Heart right ventricle (tissue), 16 donors: ENCODE measurements around the gene CREBBP. TPM values are rescaled to one million over a fixed set of nuclear protein-coding genes. Genes with fewer than 3 reads are reported as not detected.
A peak's percentile ranks its signal among the peaks of the same experiment; 100 is the strongest.

Experiments used
- ATAC-seq, 8 donors: fragments of 200-7000 bp; cut with Tn5 transposase; one replicate each; pipeline ENCODE4 v1.9.1; 2020; ENCODE audit warnings: mild to moderate bottlenecking in 8 of 8, moderate library complexity in 8 of 8, moderate number of reproducible peaks in 1 of 8
- DNase-seq, 2 donors: peaks; one replicate each; pipeline ENCODE4 v3.0.0-alpha.2; 2020
- H3K27ac ChIP-seq, 10 donors: fragments of 200-600 bp; sonication (generic) in 2 of 10; one replicate each; pipeline versions ENCODE4 v1.5.0 to v1.8.0; 2020 to 2022; ENCODE audit warnings: mild to moderate bottlenecking in 3 of 10
- H3K27me3 ChIP-seq, 7 donors: fragments of 200-600 bp; one replicate each; pipeline ENCODE4 v1.8.0; 2021 to 2022; ENCODE audit warnings: mild to moderate bottlenecking in 2 of 7
- H3K36me3 ChIP-seq, 9 donors: fragments of 200-600 bp; sonication (generic) in 1 of 9; one replicate each; pipeline versions ENCODE4 v1.5.0 to v1.8.0; 2020 to 2022; ENCODE audit warnings: mild to moderate bottlenecking in 2 of 9
- H3K4me1 ChIP-seq, 9 donors: fragments of 200-600 bp; sonication (generic) in 1 of 9; one replicate each; pipeline versions ENCODE4 v1.5.0 to v1.8.0; 2020 to 2022; ENCODE audit warnings: mild to moderate bottlenecking in 4 of 9
- H3K4me3 ChIP-seq, 10 donors: fragments of 200-600 bp; sonication (generic) in 2 of 10; one replicate each; pipeline versions ENCODE4 v1.5.0 to v1.8.0; 2020 to 2022; ENCODE audit warnings: mild to moderate bottlenecking in 7 of 10, moderate library complexity in 2 of 10
- H3K9me3 ChIP-seq, 11 donors: fragments of 200-600 bp in 10 of 11; sonication (generic) in 2 of 11; one replicate each; pipeline versions ENCODE4 v1.5.0 to v1.8.0; 2013 to 2022; ENCODE audit warnings: mild to moderate bottlenecking in 2 of 11, control low read depth in 1 of 11, moderate library complexity in 1 of 11
- CTCF ChIP-seq, 9 donors: fragments of 200-600 bp; sonication (generic) in 2 of 9; IDR thresholded peaks; one replicate each; pipeline versions ENCODE4 v1.5.0 to v1.8.0; 2021 to 2022; ENCODE audit warnings: antibody characterized with exemption in 9 of 9, mild to moderate bottlenecking in 5 of 9, moderate library complexity in 1 of 9
- WGBS, 2 donors: extraction: QIAGEN DNeasy Blood & Tissue Kit; methylation state at CpG; one replicate each; pipeline ENCODE4 v1.1.7; 2013; ENCODE audit warnings: inconsistent platforms in 1 of 2; 5-methylcytosine and 5-hydroxymethylcytosine counted together
- intact Hi-C, 10 donors: fragments of 100-400 bp; cut with DNase I; formaldehyde crosslinking; loops; one replicate each; pipeline versions ENCODE4 v1.11.1 to v1.14.2; 2022
- polyA plus RNA-seq, 2 donors: library from polyadenylated mRNA; stranded (reverse); fragments of 200-250 nt; gene quantifications; one replicate each; pipeline ENCODE4 v1.2.3, GENCODE V29; 2013
- total RNA-seq, 10 donors: library from RNA; stranded (reverse); fragmentation: NEBNext Ultra II Directional in 3 of 10; extraction: Animal tissue kit (Norgen Biotek cat#: 25700) in 3 of 10; gene quantifications; one replicate each; pipeline versions ENCODE4 v1.2.1 to v1.2.4, GENCODE V29; 2021 to 2023
- donor health status: Arrhythmogenic right ventricular cardiomyopathy.
- donor health status: ischemic (EF 13 %, LVEDD 7.1; RV severe dilation, severe dysfunction).
- donor health status: healthy with polysubstance abuse.
- donor health status: DM: no; HTN: yes; CAD: no.
- donor health status: DM: no; HTN: no; CAD: no.
- donor health status: ischemic (EF 25% LVEDD 6.9; RV normal size, moderate dysfunction).
- donor health status: ischemic (EF 25% LVEDD 5.7; RV mildly dilated, moderate dysfunction).
- donor health status: healthy.
- donor health status: DM: yes; HTN: yes; CAD: no.
- donor health status: Ischemic cardiomyopathy.
- donor health status: ischemic (EF 35%, LVEDD 5.7; RV mildly dilated, moderate dysfunction).
- donor health status: nonischemic (EF 11% LVEDD 7.7; RV severe dilation, severe dysfunction).
- donor health status: DM: yes; HTN: yes; CAD: no.
- donor health status: PGD.
- donor health status: ischemic (EF 29% LVEDD 5.4; RV normal size, mild dysfunction).
- donor health status: nonischemic (EF 23%, LVEDD 6.1; RV moderate dilation, normal function).

CREBBP gene
- total and polyA plus RNA-seq, 12 donors, result 6.3 to 51.5 (median 41.0) TPM

DNA sequence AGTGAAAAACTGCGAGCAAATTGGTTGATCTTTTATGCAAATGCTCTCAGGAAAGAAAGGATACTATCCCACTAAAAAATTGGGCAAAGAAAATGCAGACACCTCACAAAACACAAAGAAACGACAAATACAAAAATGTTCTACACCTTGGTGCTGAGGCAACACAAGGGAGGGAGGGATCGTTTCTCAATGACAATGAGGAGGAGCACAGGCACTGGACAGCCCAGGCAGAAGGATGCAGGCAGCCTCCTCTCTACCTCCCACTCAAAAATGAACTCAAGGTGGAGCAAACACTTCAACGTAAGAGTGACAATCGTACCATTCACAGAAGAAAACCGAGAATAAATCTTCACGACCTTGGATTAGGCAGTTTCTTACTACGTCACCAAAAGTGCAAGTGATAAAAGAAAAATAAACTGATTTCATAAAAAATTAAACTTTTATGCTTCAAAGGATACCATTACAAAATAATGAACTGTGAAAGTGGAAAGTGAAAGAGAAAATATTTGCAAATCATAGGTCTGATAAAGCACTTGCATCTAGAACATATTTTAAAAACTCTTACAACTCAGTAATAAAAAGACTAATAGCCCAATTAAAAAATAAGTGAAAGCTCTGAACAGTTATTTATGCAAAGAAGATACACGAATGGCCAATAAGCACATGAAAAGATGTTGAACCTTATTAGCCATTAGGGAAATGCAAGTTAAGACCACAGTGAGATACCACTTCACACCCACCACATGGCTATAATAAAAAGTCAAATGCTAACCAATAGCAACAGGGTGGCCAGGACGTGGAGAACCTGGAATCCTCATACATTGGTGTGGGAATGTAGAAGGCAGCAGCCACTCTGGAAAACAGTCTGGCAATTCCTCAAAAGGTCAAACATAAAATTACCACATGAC, 82.4 kb downstream of the CREBBP start:
- DNase-seq, result no peak
- TF ChIP-seq CTCF (IDR thresholded peaks at IDR 0.05), result no peak
- Histone ChIP-seq H3K36me3 (peaks cover 0 to 2% (median 0%) of the 10 kb centered on the region in 9 donors), H3K4me1 (peaks cover 5 to 86% (median 48%) of the 10 kb centered on the region in 9 donors), H3K27me3 (no peaks in the 10 kb centered on the region), H3K4me3 (no peak overlapping the region), H3K27ac (peak overlapping the region in 1 of 10 donors; percentile 1), H3K9me3 (no peaks in the 10 kb centered on the region)
- no peak for ATAC-seq
- WGBS, 2 donors, result 42 to 47% methylated on average over 10 of the region's 10 CpGs
- intact Hi-C loops, result loop anchor here in 2 of 10 donors (5.0 kb wide), 1 partner anchor 79 kb away; no protein-coding TSS in a partner anchor

DNA sequence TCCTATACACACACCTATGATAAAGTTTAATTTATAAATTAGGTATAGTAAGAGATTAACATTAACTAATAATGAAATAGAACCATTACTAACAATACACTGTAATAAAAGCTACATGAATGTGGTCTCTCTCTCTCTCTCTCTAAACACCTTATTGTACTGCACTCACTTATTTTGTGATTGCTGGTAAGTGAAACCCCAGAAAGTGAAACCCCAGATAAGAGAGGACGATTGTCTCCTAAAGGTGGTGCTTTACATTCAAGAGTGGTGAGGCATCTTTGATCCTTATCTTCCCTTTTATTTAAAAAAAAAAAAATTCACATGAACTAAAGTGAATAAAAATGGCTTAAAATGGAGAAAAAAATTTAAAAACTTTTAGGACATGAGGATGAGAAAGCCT, 83.0 kb downstream of the CREBBP start:
- H3K9me3 ChIP-seq, result no peaks in the 10 kb centered on the region
- intact Hi-C loops, result loop anchor here in 2 of 10 donors (5.0 kb wide), 1 partner anchor 80 kb away; no protein-coding TSS in a partner anchor
- H3K4me3 ChIP-seq, result no peak overlapping the region
- peaks cover 10 to 93% (median 55%) of the 10 kb centered on the region in 9 donors for H3K4me1 ChIP-seq
- H3K27ac ChIP-seq, result peak overlapping the region in 1 of 10 donors; percentile 1
- TF ChIP-seq CTCF (IDR thresholded peaks at IDR 0.05), result no peak
- whole genome bisulfite sequencing, 2 donors, result 30 to 32% methylated on average over 1 of the region's 1 CpG
- no peaks in the 10 kb centered on the region for H3K27me3 ChIP-seq
- ATAC-seq, result no peak
- no peak for DNase-seq
- peaks cover 0 to 9% (median 3%) of the 10 kb centered on the region in 9 donors for H3K36me3 ChIP-seq

DNA sequence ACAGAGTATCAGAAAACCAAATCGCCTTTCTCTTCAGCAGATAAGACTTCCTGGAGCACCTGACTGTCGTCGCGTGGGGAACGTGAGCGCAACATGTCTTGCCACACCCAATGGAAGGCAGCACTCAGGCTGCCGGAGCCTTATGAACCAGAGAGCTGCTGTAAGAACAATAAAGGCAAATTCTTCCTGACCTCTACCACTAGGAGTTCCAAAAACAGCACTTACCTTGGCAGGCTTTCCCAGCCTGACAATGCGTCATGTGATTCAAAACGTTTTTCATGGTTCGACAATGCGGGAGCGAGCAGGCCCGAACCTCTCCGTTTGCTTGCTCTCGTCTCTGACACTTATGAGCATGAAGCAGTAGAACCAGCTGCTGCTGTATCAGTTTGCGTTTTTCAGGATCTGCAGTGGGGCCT, 87.3 kb downstream of the CREBBP start:
- ATAC-seq (peak; percentile 81 to 91 (median 86)), DNase-seq (peak in 1 of 2 donors; percentile 71)
- peak overlapping the region in 9 of 10 donors; percentile 24 to 75 (median 52) for H3K27ac ChIP-seq
- H3K36me3 ChIP-seq, result peaks cover 0 to 52% (median 37%) of the 10 kb centered on the region in 9 donors
- H3K9me3 ChIP-seq, result no peaks in the 10 kb centered on the region
- 31 to 36% methylated on average over 16 of the region's 16 CpGs for WGBS, 2 donors
- peaks cover 10 to 66% (median 55%) of the 10 kb centered on the region in 9 donors for H3K4me1 ChIP-seq
- intact Hi-C loops, result no loop called here
- peak in 7 of 9 donors; percentile 17 to 58 (median 39) for TF ChIP-seq CTCF (IDR thresholded peaks at IDR 0.05)
- peak overlapping the region in 1 of 10 donors; percentile 18 for H3K4me3 ChIP-seq
- H3K27me3 ChIP-seq, result no peaks in the 10 kb centered on the region

DNA sequence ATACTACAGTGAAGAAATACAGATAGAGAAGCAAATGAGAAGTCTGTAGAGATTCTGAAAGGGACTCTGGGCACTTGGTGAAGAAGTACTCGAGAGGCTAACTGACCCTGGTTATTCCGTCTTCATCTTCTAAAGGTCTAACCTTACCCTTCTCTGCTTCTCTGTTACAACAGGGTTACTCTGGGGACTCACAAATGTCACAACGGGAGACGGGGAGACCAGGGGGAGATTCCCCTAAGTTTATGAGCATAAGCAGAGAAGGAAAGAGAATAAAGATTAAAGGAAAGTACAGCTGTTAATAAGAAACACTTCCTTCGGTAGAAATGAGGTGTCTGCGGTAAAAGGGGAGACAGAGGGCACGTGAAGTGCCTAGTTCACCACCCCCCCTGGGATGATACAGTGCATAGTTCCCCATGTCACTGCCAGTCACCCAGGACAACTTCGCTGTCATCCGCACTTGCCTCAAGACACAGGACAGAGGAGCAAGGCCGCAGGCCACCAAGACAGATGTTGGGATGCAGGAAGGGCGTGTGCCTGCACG, 88.0 kb downstream of the CREBBP start:
- 86 to 90% methylated on average over 12 of the region's 12 CpGs for WGBS, 2 donors
- H3K9me3 ChIP-seq, result no peaks in the 10 kb centered on the region
- peak overlapping the region in 1 of 10 donors; percentile 18 for H3K4me3 ChIP-seq
- H3K27me3 ChIP-seq, result no peaks in the 10 kb centered on the region
- intact Hi-C loops, result no loop called here
- no peak for TF ChIP-seq CTCF (IDR thresholded peaks at IDR 0.05)
- H3K4me1 ChIP-seq, result peaks cover 10 to 60% (median 49%) of the 10 kb centered on the region in 9 donors
- peak overlapping the region in 9 of 10 donors; percentile 13 to 75 (median 52) for H3K27ac ChIP-seq
- ATAC-seq, result peak in 3 of 8 donors; percentile 6 to 34 (median 11)
- DNase-seq, result no peak
- H3K36me3 ChIP-seq, result peaks cover 0 to 58% (median 37%) of the 10 kb centered on the region in 9 donors
